Fibroblast of the conjunctiva (primary cell): ENCODE results near the gene TRIM17.

Source experiments
- DNase-seq: peaks from one replicate; pipeline ENCODE4 v3.0.0-alpha.2; 2010; ENCODE audit warnings: low read depth

Gene TRIM17

DNA sequence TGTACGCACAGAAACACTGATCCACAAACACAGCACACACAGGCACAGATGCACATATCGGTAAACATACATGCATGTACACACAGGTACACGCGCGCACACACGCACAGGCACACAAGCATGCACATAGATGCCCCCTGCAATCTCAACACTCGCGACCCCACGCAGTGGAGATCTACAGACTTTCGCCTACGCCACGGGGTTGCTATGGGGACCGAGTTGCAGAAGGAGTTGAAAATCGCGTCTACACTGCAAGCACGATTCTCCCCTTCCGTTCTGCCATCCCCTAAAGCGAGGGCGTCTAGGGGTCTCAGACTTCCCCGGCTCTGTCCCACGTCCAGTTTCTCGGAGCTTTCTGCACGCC, 826 bp downstream of the TRIM17 start:
- no peak for DNase-seq

DNA sequence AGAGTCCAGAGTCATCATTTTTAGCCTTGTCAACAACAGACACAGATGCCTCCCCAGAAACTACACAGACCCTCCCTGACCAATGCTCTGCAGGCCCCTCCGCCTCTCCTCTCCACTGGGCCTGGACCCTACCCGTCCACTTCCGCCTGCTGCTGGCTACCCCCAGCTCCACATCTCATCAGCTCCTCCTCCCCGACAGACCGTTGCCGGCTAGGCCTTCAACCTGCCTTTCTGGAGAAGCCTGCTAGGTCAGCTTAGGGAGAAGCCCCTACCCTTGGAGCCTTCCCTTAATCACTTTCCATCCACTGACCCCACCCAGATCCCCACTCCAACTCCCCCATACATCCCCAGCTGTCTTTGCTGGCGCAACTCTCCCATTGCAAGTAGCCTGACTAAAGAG, 1.4 kb downstream of the TRIM17 start:
- no peak for DNase-seq

DNA sequence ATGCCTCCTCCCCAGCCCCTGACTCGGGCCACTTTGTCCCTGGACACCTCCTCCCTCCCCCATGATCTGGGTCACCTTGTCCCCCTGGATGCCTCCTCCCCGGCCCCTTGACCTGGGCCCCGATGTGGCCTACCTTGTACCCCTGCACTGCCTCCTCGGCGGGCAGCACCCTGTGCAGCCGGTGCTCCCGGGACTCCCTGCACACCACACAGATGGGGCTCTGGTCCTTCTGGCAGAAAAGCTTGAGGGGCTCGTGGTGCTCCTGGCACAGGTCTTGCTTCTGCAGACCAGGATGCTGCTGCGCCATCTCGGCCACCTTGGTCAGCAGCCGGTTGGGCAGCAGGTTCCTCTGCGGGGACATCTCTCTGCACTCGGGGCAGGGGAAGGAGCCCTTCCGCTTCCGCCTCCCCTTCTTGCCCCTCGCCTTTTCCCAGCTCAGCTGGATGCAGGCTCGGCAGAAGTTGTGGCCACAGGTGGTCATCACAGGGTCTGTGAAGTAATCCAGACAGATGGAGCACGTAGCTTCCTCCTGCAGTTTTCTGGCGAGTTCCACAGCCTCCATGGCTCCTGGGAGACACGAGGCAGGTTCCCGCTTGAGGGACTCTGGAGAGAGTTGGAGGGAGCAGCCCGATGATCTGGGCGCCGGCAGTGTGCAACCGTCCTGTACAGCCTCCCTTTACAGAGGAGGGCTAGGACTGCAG, 2.0 kb downstream of the TRIM17 start:
- DNase-seq: no peak

DNA sequence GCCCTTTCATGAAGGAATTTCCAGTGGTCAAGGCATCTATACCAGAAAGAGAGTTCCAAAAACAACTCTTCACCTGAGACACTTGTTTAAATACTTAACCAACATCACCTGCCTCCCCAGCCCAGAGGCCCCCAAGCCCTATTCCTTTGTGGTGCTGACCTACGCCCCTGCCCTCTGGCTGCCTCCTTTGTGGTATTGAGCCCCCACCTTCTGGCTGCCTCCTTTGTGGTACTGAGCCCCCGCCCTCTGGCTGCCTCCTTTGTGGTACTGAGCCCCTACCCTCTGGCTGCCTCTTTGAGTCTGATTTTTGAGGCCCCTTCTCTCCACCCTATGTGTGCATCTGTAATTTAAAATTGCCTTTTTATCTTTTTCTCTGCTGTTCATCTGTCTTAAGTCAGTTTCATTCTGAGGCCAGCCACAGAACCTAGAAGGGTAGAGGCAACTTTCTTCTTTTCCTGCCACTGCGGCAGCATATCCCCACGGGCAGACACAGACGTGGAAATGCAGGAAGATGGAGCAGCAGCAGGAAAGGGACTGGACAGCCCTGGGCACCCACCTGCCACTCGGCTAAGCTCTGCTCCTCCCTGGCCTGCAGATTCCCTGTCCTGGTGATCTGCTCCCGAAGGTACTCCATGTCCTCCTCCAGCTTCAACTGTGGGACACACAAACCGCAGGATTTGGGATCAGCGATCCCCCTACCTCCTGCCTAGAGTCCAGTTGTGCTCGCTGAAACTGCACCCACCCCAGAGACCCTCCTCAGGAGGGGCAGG, 3.2 kb downstream of the TRIM17 start:
- no peak for DNase-seq

DNA sequence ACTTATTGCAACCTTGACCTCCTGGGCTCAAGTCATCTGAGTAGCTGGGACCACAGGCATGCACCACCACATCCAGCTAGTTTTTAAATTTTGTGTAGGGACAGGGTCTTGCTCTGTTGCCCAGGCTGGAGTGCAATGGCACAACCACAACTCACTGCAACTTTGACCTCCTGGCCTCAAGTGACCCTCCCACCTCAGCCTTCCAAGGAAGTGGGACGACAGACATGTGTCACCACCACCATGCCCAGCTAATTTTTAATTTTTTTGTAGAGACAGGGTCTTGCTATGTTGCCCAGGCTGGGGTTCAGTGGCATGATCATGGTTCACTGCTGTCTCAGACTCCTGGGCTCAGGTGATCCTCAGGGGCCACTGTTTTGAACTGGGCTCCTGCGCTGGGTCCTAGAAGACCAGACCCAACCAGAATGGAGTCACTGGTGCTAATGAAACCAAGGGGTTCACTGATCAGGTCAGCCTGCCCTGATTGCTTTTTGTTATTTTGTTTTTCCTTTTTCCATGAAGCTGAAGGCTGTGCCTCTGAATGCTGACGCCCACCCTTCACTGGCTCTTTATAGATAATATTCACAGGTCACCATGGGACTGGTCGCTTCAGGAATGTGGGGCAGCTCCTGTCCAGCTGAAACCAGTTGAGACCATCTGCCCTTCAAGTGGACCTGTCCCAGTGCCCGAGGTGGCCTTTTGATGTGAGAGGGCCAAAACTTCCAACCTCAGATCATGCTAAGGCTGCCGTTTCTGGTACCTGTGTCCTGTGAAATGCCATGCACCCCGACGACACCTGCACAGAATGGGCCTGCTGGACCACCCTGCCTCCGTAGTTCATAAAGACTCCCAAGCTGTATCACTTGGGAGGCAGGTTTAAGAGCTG, 4.9 kb downstream of the TRIM17 start:
- no peak for DNase-seq

DNA sequence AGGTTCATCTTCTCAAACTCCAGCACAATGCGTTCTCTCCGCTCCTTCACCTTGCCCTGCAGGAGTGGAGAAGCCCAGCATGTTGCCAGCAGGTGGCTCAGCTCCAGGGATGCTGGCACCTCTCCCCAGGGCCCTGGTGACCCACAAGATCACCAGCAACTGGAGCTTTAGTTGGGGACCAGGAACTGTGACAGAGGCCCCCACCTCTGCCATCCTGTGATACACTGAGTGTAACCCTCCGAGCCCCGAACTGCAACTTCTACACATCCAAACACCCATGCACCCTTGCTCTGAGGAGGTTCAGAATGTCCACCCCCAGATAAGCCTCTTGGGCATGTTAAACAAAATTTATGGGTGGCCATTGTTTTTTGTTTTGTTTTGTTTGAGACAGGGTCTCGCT, 5.5 kb downstream of the TRIM17 start:
- no peak for DNase-seq

DNA sequence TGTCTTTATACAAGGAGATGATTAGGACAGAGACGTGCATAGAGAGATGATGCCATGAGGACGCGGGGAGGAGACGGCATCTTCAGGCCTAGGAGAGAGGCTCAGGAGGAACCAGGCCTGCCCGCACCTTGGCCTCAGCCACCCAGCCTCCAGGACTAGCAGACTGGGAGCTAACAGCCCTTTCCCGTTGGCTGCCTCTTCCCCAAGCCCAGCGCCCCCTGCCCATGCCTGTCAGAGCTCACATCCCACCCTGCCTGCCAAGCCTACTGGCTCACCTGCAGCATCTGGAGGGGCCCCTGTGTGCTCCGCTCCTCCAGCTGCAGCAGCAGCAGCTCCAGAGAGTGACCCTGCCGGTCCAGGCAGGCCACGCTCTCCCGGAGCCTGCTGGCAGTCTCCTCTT, 6.0 kb downstream of the TRIM17 start:
- no peak for DNase-seq

DNA sequence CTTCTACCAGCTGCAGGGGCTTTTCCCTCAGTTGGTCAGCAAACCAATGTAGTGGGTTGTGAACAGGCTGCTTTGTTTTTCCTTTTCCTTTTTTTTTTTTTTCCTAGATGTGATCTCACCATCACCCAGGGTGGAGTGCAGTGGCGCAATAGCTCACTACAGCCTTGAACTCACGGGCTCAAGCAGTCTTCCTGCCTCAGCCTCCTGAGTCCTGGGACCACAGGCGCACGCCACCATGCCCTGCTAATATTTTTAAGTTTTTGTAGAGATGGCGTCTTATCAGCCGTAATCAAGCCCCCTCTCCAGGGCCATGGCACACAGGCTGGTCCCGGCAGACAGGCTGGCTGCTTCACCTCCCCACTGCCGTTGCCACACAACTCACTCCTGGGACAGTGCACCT, 6.6 kb downstream of the TRIM17 start:
- peak; percentile 17 for DNase-seq

DNA sequence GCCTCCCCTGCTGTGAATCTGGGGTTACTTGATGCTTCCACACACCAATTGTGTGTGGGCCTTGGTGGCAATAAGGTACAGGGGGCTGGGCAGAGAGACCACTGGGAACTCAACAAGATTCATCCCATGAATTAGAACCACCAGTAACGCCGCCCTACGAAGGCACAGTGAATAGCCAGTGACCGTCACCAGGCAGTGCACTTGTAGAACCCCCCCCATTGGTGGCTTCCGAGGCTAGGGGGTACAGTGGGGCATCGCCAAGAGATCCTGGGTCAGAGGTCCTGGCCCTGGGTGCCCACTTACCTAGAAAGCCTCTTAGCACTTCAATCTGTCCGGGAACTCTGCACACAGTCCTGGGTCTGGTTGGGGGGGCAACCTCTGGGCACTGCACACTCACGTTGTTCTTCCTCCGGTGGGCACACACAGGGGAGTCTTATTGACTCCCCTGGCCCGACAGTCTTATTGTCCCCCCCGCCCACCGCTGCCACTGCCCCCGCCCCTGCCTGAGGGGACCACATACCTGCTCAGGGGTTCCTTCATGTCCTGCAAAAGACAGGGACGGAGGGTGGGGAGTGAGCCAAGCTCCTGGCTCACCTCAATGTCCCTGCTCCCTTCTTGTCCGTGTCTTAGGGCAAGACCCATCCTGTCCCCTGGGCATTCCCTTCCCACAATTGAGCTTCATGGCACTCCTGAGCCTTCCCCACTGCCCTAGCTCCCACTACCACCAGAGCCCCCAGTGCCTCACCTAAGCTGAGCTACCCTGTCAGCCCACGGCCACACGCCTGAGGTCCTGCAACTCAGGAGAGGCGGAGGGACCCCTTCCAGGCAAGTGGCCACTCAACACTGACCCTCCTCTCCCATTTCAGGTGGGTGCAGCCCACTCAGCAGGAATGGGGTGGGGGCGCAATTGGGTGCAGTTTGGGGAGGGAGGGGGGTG, 7.5 kb downstream of the TRIM17 start:
- no peak for DNase-seq

DNA sequence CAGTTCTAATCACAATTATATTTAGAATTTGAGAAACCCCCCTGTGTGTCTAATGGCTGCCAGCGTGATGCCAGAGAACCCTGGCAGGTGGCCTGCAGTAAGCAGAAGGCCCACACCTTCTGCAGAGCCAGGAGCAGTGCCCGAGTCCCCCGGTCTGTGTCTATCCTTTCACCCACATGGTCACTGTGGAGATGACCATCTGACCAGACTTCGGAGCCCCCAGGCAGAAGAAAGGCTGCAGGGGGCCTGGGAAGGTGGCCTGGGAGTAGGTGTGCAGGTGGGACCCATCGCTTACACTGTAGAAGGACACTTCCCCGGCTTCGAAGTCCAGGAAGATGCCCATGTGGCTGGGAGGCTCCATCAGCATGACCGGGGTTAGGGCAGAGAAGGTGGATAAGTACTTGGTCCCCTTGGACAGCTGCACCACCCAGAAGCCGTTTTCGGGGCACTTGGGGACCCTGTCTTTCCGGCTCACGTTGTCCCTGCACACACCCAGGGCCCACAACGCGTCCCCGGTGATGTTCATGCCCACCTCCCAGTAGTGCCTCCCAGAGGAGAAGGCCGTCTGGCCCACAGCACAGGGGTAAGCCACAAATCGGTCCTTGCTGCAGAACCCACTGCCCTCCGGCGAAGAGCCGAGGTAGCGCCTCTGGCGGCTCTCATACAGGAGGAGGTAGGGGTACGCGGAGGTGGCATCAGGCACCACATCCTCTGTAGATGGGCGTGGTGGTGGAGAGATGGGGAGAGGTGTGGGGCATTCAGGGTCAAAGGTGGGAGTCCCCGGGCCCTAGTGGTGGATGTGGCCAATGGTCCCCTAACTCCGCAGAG, 8.4 kb downstream of the TRIM17 start:
- DNase-seq: no peak

DNA sequence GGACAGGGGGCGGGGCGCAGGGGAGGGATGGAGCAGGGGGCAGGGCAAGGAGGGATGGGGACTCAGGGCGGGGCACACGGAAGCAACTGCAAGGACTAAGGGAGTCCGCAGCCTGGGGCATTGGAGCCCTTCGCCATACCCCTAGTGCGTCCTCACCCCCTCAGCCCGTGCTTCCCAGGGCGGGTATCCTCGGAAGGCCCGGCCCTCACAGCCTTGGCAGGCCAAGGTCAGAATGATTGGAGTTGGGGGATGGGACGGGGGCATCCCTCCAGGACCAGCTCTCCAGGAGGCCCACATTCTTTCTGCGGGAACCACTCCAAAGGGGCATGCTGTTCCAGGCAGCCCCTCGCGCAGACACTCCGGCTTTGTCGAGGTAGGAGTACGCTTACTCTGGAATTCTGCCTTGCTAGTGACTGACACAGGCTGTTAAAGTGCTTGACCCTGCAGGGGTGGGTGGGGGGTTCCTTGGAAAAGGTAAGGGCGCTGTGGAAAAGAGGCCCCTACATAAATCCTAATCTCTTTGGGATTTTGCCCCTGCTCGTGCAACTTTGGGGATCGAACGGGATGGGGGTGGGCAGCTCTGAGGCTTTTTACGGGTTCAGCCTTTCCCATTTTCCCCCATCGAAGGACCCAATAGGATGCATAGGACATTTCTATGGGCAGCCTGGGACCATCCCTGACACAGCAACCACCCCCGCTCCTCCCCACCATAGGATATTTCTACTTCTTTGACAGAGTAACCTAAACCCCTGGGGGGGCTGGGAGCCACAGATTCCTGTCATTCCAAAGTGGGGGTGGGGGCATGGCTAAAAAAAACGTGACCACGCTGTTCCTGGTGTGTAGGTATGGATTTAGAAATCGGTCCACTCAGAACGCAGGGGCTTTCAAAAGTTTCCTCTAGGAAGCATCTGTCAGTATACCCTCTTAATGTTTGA, 9.3 kb downstream of the TRIM17 start:
- DNase-seq: no peak

DNA sequence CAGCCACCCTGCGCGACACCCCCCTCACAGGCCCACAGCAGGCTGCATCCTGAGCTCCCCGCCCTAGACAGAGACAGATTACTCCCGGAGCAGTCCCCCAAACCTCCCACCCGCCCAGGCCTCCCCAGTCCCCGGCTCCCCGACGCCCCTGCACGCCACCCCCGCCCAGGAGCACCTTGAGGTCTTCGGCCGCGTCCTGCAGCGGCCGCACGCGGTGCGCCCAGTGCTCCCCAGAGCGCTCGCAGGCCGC, 10.8 kb downstream of the TRIM17 start:
- DNase-seq: no peak

DNA sequence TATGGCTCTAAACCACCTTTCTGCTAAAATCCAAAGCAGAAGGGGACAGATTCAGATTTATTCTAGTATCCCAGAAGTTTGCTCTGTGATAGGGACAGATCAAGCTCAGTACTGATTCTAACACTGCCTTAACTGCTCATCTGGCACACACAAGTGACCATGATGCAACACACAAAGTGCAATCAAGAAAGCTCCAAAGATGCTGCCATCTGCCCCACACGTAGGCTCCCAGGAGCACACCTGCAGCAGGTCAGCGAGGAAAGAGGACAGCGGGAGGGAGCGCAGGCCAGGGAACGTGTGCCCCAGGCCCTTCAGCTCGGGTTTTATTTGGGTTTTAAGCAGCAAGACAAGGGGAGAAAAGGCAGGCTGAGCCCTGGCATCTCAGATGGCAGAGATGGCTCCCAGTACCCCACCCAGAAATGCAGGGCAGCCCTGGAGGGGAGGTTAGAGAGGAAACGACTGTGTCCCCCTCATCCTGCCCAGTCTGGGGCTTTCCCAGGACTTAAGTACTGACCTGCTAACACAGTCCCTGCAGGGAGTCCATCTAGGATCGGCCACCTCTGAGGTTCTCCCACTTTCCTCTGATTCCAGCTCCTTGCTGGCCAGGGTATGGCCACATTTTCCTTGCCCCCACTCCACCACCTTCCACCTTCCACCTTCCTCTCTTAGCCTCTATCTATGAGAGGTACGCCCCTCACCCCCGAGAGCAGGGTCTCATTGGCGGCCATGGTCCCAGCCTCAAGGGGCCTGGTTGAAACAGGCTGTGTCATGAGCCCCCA, 11.3 kb downstream of the TRIM17 start:
- DNase-seq: no peak

DNA sequence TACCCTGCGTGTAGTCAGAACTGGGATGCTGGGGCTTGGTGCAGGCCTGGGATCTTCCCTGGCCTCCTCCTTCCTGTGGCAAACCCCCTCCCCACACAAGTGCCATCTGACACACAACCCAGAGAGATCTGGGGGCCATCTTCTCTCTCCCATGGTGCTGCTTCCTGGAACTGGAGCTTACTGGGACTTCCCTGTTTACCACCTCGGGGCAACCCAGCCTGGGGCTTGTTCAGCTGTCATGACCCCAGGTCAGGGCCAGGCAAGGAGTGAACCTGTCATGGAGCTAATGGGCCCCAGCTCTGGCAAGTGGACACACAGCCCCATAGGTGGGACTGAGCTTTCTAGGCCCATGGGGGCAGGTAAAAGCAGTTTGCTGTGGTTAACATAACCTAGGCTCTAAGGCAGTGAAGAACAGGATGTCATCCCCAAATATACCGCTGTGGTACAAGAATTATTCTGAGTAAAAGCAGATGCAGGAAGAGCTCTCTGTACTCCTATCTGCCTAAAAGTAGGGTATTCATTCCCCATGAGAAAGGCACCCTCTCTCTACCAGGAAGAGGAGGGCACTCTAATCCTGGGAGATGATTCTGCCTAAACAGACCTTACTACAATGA, 12.4 kb downstream of the TRIM17 start:
- no peak for DNase-seq

DNA sequence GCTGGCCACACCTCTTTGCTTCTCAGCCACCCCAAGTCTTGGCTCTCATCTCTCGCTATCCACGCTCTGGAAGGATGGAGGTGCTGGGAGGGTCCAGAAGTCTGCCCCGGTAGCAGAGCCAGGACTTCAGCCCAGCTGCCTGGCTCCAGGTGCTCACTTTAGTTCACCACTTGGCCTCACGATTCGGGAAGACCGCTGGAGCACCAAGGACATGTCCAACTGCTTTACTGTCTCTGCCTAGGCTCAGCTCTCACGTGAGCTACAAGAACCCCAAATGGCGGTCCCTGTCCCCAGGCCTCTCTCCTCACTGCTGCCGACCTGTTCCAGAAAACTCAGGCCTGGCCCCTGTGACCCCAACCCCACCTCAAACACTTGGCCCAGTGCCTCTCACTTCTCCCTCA, 13.4 kb downstream of the TRIM17 start:
- no peak for DNase-seq

DNA sequence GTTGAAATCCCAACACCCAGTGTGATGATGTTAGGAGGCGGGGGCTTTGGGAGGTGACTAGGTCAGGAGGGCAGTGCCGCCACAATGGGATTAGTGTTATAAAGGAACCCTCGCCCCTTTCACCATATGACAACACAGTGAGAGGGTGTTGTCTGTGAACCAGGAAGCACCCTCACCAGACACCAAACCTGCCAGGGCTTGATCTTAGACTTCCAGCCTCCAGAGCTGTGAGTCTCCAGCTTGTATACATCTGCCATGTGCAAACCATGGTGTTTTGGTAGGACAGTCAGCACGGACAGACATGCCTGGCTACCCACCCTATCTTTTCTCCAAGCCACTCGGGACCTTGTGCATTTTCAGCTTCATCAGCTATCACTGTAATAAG, 14.0 kb downstream of the TRIM17 start:
- DNase-seq: no peak

DNA sequence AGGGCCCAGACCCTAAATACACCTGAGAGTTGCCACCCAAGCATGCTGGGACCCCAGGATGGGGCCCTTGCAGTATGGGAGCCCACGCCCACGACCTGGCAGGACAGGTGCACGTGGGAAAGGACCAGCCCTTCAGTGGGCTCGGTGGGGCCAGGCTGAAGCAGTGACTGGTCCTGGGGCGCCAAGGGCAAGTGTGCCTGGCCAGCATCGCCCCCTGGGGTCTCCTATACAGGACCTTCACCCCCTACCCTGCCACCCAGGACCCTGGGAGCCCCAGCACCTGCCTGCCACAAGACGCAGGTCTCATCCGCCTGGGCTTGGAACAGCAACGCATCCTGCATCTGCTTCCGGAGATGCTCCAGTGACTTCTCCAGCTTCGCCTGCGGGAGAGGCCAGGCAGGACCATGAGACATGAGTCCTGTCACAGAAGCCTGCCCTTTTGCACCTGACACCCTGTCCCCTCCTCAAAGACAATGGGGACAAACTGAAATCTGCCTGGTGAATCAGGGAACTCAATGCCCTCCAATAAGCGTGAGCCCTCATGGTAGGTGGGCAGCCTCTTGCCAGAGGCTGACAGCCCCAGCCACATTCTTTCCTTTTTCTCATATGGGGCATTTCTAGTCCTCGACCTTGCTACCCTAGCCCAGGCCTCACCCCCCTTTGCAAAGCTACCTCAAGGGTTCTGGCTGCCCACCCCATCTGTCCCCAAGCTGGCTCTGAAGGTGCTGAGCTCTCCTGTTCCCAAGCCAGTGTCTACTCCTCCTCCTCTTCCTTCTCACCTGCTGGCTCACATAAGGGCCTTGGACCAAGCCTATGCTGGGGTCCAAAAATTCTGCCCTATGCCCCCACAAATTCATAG, 14.7 kb downstream of the TRIM17 start:
- DNase-seq: no peak
